KOPT-K1 (cell line): ENCODE measurements around the gene COX11.

Experiments used
- H3K27ac ChIP-seq: fragments of 200-600 bp; sonication (generic); 2 replicates; pipeline ENCODE4 v1.5.1; 2016; ENCODE audit warnings: antibody characterized with exemption, mild to moderate bottlenecking, low read depth, low read length; ENCODE audit not compliant: poor library complexity, severe bottlenecking
- H3K36me3 ChIP-seq: fragments of 200-600 bp; sonication (generic); 2 replicates; pipeline ENCODE4 v1.5.1; 2017; ENCODE audit warnings: antibody characterized with exemption, mild to moderate bottlenecking, low read length, moderate library complexity; ENCODE audit not compliant: insufficient read depth
- H3K9me3 ChIP-seq: fragments of 200-600 bp; sonication (generic); 2 replicates; pipeline ENCODE4 v1.5.1; 2017; ENCODE audit warnings: antibody characterized with exemption, low read length, mild to moderate bottlenecking; ENCODE audit not compliant: insufficient read depth, poor library complexity, severe bottlenecking

COX11 gene

GRCh38 chr17:54974759-54975158, 6.3 kb upstream of the COX11 start:
- Histone ChIP-seq H3K27ac (no peak overlapping the region), H3K36me3 (no peaks in the 10 kb centered on the region), H3K9me3 (peaks cover under 1% of the 10 kb centered on the region)

DNA sequence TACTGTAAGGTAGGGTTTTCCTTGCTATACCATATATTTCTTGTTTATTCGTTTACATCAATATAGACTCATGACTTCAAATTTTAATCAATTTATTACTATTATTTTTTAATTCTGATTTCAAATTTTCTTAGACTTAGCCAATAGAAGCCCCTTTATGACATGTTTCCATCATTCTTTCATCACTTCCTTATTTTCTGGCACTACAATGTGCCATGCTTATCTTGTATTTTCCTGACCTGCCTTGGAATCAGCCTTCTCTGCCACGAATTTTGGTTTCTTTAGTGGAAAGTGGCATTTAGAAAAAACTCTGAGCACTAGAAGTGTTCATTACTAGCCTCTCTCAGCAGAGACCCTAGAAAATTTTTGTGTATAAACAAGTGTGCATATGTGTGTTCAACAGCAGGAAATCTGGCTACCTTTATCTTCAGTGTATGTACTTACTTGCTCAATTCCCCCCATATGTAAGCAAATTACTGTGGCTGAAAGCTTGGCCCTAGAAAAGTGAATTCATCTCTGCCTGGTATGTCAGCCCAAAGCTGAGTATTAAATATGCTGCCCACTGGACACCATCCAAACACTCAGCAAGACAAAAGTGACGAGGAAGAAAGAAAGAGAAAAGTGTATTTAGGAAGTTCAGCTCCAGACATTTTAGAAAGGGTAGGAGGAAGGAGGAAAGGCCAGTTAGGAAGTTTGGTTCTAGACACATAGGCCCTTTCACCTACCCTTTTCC, 4.1 kb upstream of the COX11 start:
- no peaks in the 10 kb centered on the region for H3K9me3 ChIP-seq

DNA sequence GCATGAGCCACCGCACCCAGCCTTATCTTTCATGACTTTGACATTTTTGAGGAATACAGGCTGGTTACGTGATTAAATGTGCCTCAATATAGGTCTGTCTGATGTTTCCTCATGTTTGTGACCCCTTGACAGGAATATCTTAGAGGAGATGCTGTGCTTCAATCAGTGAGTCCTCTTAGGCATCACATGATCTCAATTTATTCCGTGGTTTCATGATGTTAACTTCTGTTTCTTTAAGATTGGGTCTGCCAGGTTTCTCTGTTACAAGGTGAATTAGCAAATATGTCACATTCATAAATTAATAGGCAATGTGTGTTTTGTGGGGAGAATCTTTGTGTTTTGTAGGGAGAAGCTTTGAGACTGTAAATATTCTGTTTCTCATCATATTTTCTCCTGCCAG, 3.4 kb upstream of the COX11 start:
- Histone ChIP-seq H3K9me3 (no peaks in the 10 kb centered on the region), H3K36me3 (no peaks in the 10 kb centered on the region), H3K27ac (no peak overlapping the region)

More for the DNA sequence above, 4.1 kb upstream of the COX11 start:
- Histone ChIP-seq H3K36me3 (no peaks in the 10 kb centered on the region), H3K27ac (no peak overlapping the region)

DNA sequence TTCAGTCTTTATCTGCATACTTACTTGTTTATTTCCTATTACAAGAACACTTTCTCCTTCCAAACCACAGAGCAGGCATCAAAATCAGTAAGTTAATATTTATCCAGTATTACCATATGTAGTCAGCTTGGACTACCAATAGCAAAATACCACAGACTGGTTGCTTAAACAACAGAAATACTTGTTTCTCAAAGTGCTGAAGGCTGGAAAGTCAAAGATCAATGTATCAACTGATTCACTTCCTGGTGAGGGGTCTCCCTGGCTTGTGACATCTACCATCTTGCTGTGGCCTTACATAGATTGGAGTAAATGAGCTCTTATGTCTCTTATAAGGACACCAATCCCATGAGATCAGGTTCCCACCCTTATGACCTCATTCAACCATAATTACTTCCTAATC, 2.7 kb upstream of the COX11 start:
- H3K36me3 ChIP-seq, result no peaks in the 10 kb centered on the region
- no peaks in the 10 kb centered on the region for H3K9me3 ChIP-seq
- no peak overlapping the region for H3K27ac ChIP-seq

DNA sequence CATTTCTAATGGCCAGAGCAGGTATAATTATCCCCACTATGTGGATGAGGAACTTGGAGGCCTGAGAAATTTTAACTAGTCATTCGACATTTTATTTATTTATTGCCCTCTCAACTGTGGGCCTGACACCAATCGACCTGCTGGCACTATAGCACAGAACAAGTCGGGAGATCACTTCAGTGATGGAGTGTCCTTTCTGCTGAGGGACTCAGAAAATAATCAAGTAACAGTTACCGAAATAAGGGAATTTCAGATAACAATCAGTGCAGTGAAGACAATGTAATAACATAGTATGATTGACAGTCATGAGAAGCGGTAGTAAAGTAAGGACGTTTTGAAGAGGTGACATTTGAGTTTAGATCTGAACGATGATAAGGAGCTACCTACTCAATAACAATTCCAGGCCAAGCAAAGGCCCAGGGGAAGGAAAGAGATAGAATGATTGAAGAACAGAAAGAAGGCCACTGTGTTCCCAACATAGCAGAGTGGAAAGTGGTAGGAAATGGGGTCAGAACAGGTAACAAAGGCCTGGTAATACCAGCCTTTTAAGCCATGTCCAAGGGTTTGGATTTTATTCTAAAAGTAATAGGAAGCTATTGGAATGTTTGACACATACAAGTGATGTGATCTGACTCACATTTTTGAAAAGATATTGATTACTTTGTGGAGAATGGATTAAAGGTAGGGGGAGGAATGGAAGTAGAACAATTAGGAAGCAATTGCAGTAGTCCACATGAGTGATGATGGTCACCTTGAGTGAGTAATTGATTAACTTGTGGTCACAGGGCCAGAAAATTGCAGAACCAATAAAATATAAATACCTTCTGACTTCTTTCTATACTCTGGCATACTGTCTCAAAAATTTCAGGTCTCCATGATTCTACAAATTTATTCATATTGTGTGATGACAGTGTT, 1.5 kb upstream of the COX11 start:
- Histone ChIP-seq H3K27ac (peak overlapping the region; percentile 69), H3K9me3 (no peaks in the 10 kb centered on the region), H3K36me3 (peaks cover 10% of the 10 kb centered on the region)

DNA sequence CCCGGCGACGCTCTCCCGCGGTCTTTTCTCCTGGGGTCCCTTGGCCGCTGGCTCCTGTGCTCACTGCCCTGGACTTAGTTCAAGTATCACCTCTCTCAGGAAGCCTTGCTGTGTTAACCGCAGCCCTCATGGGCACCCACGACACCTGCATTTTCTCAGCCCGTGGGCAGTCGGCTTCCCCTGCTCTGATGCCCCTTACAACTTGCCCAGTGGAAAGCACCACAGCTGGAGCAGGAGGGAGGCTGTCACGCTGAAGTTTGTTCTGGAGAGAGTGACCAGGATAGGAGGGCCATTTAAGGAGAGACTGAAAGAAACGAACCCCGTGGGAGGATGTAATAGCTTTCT, 506 bp upstream of the COX11 start:
- H3K9me3 ChIP-seq, result no peaks in the 10 kb centered on the region
- peak overlapping the region; percentile 69 for H3K27ac ChIP-seq

GRCh38 chr17:54967621-54968261, 713 bp downstream of the COX11 start:
- no peaks in the 10 kb centered on the region for H3K9me3 ChIP-seq
- peak overlapping the region; percentile 69 for H3K27ac ChIP-seq
- peaks cover 32% of the 10 kb centered on the region for H3K36me3 ChIP-seq

More for the DNA sequence above, 506 bp upstream of the COX11 start:
- H3K36me3 ChIP-seq, result peaks cover 20% of the 10 kb centered on the region

DNA sequence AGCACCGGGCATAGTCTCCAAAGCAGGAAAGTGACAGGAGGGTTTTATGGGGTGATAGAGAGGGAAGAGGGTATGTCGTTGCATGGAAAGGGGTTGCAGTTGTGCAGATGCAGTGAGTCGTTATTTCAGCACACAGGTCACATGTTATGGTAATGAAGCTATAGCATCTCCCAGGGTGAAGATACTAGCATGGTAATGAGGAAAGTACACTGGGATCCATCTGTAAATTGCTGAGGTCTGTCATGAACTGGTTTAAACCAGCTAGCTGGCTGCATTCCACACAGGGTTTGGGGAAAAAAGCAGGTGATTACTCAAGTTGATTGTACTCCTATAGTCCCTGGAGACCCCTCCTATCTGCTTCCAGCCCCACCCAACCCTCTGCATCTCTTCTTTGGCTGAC, 11.7 kb downstream of the COX11 start:
- Histone ChIP-seq H3K9me3 (no peaks in the 10 kb centered on the region), H3K27ac (no peak overlapping the region), H3K36me3 (peaks cover 58% of the 10 kb centered on the region)

- H3K27ac ChIP-seq, result no peak overlapping the region
- peaks cover 7% of the 10 kb centered on the region; the same call in 1 of the 2 replicates for H3K36me3 ChIP-seq
- no peaks in the 10 kb centered on the region for H3K9me3 ChIP-seq
Measured at GRCh38 chr17:54951286-54951685, 17.2 kb downstream of the COX11 start.

DNA sequence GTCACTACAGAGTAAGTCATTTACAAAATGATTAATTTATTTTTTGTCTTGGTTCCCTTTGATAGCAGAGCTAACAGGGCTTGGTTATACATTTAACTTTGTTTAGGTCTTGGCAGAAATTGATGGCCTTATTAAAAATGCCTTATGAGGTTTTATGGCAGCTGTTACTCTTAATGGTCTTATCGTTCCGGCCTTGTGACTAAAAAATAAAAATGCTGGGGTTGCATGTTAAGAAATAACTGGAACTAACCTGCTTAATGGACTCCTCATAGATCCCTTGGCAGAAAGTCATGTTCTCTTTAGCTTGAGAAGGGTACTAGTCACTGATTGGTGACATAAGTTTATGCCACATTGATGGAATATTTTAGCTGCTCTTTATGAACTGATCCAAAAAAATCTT, 18.3 kb downstream of the COX11 start:
- Histone ChIP-seq H3K36me3 (peaks cover 7% of the 10 kb centered on the region; the same call in 1 of the 2 replicates), H3K27ac (no peak overlapping the region), H3K9me3 (no peaks in the 10 kb centered on the region)

- no peaks in the 10 kb centered on the region for H3K36me3 ChIP-seq
Measured at GRCh38 chr17:54948380-54948779, 20.1 kb downstream of the COX11 start.

DNA sequence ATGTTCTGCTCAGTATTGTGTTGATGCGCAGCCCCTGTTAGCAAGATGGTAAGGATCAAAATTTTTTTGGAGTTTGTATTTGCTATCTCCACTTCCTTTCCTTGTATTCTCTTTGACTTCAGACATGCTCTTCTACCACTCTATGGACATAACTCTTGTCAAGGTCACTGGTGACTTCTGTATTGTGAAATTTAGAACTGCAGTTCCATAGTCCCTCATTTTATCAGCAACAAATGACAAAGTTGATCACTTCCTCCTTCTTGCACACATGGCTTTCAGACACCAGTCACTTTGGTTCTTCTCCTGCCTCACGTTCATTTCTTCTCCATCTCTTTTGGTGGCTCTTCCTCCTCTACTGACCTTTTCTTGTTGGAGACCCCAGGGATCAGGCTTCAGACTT, 21.1 kb downstream of the COX11 start:
- Histone ChIP-seq H3K27ac (no peak overlapping the region), H3K36me3 (no peaks in the 10 kb centered on the region), H3K9me3 (no peaks in the 10 kb centered on the region)

More at GRCh38 chr17:54948380-54948779, 20.1 kb downstream of the COX11 start:
- H3K9me3 ChIP-seq, result no peaks in the 10 kb centered on the region
- H3K27ac ChIP-seq, result no peak overlapping the region

DNA sequence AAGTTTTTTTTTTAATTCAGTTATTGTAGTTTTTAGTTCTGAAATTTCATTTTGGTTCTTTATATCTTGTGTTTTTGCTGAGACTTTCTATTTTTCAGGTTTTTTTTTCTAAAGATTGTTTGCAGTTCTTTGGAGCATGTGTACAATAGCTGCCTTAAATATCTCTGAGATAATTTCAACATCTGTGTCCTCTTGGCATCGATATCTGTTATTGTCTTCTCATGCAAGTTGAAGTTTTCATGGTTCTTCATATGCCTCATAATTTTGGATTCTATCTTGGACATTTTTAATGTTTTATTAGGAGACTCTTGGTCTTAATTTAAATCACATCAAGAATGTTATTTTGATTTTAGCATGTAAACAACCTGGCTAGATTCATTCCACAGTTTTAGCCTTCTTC, 22.8 kb downstream of the COX11 start:
- H3K27ac ChIP-seq, result no peak overlapping the region
- H3K9me3 ChIP-seq, result no peaks in the 10 kb centered on the region
- no peaks in the 10 kb centered on the region for H3K36me3 ChIP-seq

- Histone ChIP-seq H3K36me3 (no peaks in the 10 kb centered on the region), H3K9me3 (no peaks in the 10 kb centered on the region), H3K27ac (no peak overlapping the region)
Measured at GRCh38 chr17:54945231-54945630, 23.2 kb downstream of the COX11 start.

DNA sequence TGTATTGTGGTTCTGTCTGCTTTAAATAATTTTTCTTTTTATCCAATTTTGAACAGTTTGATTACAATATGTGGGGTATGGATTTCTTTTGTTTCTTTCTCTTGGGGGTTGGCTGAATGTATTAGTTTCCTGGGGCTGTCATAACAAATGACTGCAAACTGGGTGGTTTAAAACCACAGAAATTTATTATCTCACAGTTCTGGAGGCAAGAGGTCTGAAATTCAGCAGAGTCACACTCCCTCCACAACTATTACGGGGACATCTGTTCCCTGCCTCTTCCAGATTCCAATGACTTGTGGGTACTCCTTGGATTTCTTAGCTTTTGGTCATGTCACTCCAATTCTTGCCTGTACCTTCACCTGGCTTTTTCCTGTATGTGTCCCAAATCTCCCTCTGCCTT, 23.7 kb downstream of the COX11 start:
- H3K36me3 ChIP-seq, result no peaks in the 10 kb centered on the region
- H3K9me3 ChIP-seq, result no peaks in the 10 kb centered on the region
- H3K27ac ChIP-seq, result no peak overlapping the region
